GM15510 (cell line): ENCODE measurements around the gene JUN.

Experiments
- POLR2A ChIP-seq: IDR thresholded peaks from 3 replicates; pipeline ENCODE4 v1.6.1; 2011; ENCODE audit warnings: borderline replicate concordance; ENCODE audit not compliant: insufficient read length; ENCODE audit errors: extremely low read depth

JUN gene

GRCh38 chr1:58781541-58782177 is 2.2 kb downstream of the JUN start:
- no peak for TF ChIP-seq POLR2A

GRCh38 chr1:58780836-58781452 is 2.9 kb downstream of the JUN start:
- TF ChIP-seq POLR2A: no peak

- TF ChIP-seq POLR2A: no peak
Observed at GRCh38 chr1:58780411-58780810, 3.4 kb downstream of the JUN start.

- no peak for TF ChIP-seq POLR2A
Observed at GRCh38 chr1:58779801-58780382, 4.0 kb downstream of the JUN start.

GRCh38 chr1:58779059-58779754 is 4.6 kb downstream of the JUN start:
- no peak for TF ChIP-seq POLR2A

GRCh38 chr1:58778385-58779000 is 5.4 kb downstream of the JUN start:
- no peak for TF ChIP-seq POLR2A

GRCh38 chr1:58774027-58774426 is 9.8 kb downstream of the JUN start:
- no peak for TF ChIP-seq POLR2A

GRCh38 chr1:58773406-58773840 is 10.4 kb downstream of the JUN start:
- no peak for TF ChIP-seq POLR2A

GRCh38 chr1:58769809-58770320 is 14.0 kb downstream of the JUN start:
- TF ChIP-seq POLR2A: no peak

- no peak for TF ChIP-seq POLR2A
Observed at GRCh38 chr1:58768971-58769808, 14.7 kb downstream of the JUN start.

- TF ChIP-seq POLR2A: no peak
Observed at GRCh38 chr1:58768191-58768731, 15.6 kb downstream of the JUN start.

- TF ChIP-seq POLR2A: no peak
Observed at GRCh38 chr1:58767143-58767542, 16.7 kb downstream of the JUN start.

GRCh38 chr1:58765441-58765840 is 18.4 kb downstream of the JUN start:
- no peak for TF ChIP-seq POLR2A

- no peak for TF ChIP-seq POLR2A
Observed at GRCh38 chr1:58765006-58765405, 18.8 kb downstream of the JUN start.
